ENCODE measurements around the gene TPD52L1.
"Not testable (repeated sequence)": the region's sequence is repeated elsewhere in the genome, so short reads cannot be mapped to it uniquely, and the experiment has no call there.

The TPD52L1 gene

GRCh38 chr6:125155344-125155743 lies 1.8 kb downstream of the TPD52L1 start:
- H3K36me3 Mint-ChIP-seq (ENCODE audit: low read depth) = peaks cover 14% of the 10 kb centered on the region
- peak overlapping the region; percentile 92 for H3K4me3 Mint-ChIP-seq
- peaks cover 16% of the 10 kb centered on the region for H3K9me3 Mint-ChIP-seq
- no peak overlapping the region for H3K27ac Mint-ChIP-seq
- TF ChIP-seq CTCF (IDR thresholded peaks at IDR 0.05) = no peak
- H3K27me3 Mint-ChIP-seq (ENCODE audit: low read depth, poor library complexity) = peaks cover 43% of the 10 kb centered on the region
- H3K4me1 Mint-ChIP-seq = no peaks in the 10 kb centered on the region
- no peak for DNase-seq

- H3K4me1 Mint-ChIP-seq = no peaks in the 10 kb centered on the region
- H3K4me3 Mint-ChIP-seq = no peak overlapping the region
- no peak for TF ChIP-seq CTCF (IDR thresholded peaks at IDR 0.05)
- no peak overlapping the region for H3K27ac Mint-ChIP-seq
- peaks cover 43% of the 10 kb centered on the region for H3K27me3 Mint-ChIP-seq (ENCODE audit: low read depth, poor library complexity)
- peaks cover 14% of the 10 kb centered on the region for H3K36me3 Mint-ChIP-seq (ENCODE audit: low read depth)
- no peak for DNase-seq
- H3K9me3 Mint-ChIP-seq = peaks cover 25% of the 10 kb centered on the region
Measured at GRCh38 chr6:125156496-125156895, 2.9 kb downstream of the TPD52L1 start.

- H3K4me1 Mint-ChIP-seq = no peaks in the 10 kb centered on the region
- DNase-seq = no peak
- H3K27ac Mint-ChIP-seq = no peak overlapping the region
- H3K36me3 Mint-ChIP-seq (ENCODE audit: low read depth) = peaks cover 14% of the 10 kb centered on the region
- peaks cover 25% of the 10 kb centered on the region for H3K9me3 Mint-ChIP-seq
- H3K4me3 Mint-ChIP-seq = no peak overlapping the region
- TF ChIP-seq CTCF (IDR thresholded peaks at IDR 0.05) = no peak
- H3K27me3 Mint-ChIP-seq (ENCODE audit: low read depth, poor library complexity) = peaks cover 42% of the 10 kb centered on the region
Measured at GRCh38 chr6:125157280-125157679, 3.7 kb downstream of the TPD52L1 start.

- Mint-ChIP-seq H3K27ac (no peak overlapping the region), H3K4me3 (no peak overlapping the region), H3K27me3 (ENCODE audit: low read depth, poor library complexity) (peaks cover 38% of the 10 kb centered on the region), H3K4me1 (no peaks in the 10 kb centered on the region), H3K36me3 (ENCODE audit: low read depth) (peaks cover 14% of the 10 kb centered on the region), H3K9me3 (peaks cover 25% of the 10 kb centered on the region)
- no peak for DNase-seq
- TF ChIP-seq CTCF (IDR thresholded peaks at IDR 0.05) = no peak
Measured at GRCh38 chr6:125157725-125158124, 4.2 kb downstream of the TPD52L1 start.

GRCh38 chr6:125163339-125163738 lies 9.8 kb downstream of the TPD52L1 start:
- H3K36me3 Mint-ChIP-seq (ENCODE audit: low read depth) = peaks cover 14% of the 10 kb centered on the region
- H3K4me1 Mint-ChIP-seq = not testable (repeated sequence)

GRCh38 chr6:125163811-125164210 lies 10.2 kb downstream of the TPD52L1 start:
- DNase-seq = no peak
- Mint-ChIP-seq H3K27me3 (ENCODE audit: low read depth, poor library complexity) (peaks cover 2% of the 10 kb centered on the region), H3K27ac (no peak overlapping the region), H3K9me3 (peaks cover 24% of the 10 kb centered on the region), H3K4me1 (no peaks in the 10 kb centered on the region), H3K36me3 (ENCODE audit: low read depth) (peaks cover 13% of the 10 kb centered on the region), H3K4me3 (no peak overlapping the region)
- TF ChIP-seq CTCF (IDR thresholded peaks at IDR 0.05) = no peak

More at GRCh38 chr6:125163339-125163738, 9.8 kb downstream of the TPD52L1 start:
- Mint-ChIP-seq H3K27ac (peak overlapping the region; percentile 42), H3K9me3 (peaks cover 25% of the 10 kb centered on the region)
- H3K4me3 Mint-ChIP-seq; H3K27me3 Mint-ChIP-seq (ENCODE audit: low read depth, poor library complexity); DNase-seq: not testable (repeated sequence)

Data from nephron progenitor cell (in vitro differentiated cells).